GM21717 (cell line): ENCODE measurements around the gene DMGDH.

Source experiments
- ATAC-seq: cut with Tn5 transposase; IDR thresholded peaks from one replicate; pipeline ENCODE4 v1.9.1; 2021; ENCODE audit warnings: mild to moderate bottlenecking, moderate library complexity; ENCODE audit not compliant: unreplicated experiment

The DMGDH gene

DNA sequence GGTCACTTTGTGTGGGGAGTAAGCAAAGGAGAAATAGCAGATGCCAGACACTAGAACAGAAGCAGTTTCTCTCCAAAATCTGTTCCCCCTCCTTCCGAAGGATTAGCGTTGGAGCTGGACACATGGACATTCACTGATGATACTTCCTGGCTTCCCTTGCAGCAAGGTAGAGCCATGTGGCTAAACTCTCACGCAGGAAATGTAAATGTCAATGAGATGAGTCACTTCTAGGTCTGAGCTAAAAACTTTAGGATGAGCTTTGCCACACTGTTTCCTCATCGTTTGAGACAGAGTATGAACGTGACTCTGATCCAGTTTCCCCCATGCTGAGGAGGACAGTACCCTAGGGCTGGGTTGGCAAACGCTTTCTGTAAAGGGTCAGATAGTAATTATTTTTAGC is 5.2 kb upstream of the DMGDH start:
- no peak for ATAC-seq

DNA sequence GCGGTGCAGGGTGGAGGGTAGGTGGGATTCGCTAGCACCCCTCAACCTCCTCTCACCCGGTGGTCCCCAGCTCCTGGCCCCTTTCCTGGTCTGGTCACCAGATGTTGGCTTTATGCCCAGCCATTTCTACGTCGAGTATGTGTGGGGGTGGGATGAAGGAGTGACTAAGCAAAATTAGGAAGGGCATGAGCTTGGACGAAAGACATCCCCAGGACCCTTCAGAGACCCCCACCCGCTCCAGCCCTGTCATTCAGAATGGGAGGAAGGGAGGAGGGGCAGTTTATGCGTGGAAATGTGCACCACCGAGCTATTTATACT is 835 bp upstream of the DMGDH start:
- no peak for ATAC-seq

DNA sequence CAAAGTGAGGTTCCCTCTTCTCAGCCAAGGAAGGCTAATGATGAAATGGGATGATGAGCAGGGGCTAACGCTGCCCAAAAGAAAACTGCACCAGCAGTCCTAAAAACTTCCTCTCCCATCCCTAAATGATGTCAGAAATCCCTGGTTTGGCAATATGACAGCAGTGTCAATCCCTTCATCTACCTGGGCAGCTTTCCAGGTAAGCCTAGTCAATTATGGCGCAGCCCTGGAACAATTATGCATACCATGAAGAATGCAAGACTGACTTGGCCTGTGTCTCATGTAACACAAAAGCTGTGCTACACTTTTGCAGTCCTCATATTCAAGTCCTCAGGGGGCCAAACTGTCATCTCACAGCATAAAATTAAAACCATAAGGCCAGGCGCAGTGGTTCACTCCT is 7.0 kb downstream of the DMGDH start:
- ATAC-seq = no peak

DNA sequence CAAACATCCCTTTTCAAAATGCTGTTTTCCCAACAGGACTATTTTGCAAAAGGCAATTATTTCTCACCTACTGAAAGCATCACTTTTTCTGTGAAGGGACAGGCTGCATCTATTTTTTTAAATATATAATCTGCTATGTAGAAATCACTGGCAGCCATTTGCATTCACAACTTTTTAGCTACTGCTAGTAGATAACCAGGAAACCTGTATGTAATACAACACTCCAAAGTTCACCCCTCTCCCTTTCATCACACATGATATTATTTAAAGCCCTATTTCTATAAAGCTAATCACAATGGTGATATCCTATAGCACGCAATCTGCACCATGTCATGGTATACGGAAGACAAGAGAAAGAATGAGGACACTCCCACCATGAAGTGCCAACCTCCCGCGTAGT is 9.8 kb downstream of the DMGDH start:
- no peak for ATAC-seq

DNA sequence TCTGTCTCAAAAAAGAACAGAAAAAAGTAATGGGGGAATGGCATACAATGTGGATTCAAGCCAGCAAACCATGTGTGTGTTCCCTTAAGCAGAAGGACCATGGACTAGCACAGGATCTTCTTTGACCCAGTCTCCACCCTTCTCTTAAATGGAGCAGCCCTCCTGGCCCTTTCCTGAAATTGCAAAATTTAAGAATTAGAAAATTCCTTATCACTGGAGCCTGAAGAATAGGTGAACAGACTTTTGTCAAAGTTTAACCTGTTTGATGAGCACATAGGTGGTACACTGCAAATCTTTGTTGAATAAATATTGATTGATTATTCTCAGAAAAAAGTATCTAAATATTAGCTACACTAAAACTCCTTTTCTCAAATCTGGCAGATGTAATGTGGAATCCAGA is 12.6 kb downstream of the DMGDH start:
- ATAC-seq = no peak

DNA sequence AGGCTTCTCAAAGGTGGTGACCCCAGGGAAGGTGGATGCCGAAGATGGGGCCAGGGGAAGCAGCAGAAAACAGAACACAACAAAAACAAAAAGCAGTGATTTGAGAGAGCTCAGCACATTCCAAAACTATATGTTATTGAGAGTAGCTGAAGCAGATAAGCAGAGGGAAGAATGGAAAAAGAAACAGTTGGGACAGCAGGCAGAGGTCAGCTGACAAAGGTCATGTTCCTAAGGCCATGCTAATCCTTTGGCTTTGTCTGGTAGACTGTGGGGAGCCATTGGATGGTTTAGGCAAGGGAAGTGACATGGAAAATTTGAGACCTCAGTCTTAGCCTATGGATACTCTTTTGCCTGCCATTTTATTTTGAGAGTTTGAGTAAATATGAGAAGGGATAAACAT is 14.5 kb downstream of the DMGDH start:
- no peak for ATAC-seq

DNA sequence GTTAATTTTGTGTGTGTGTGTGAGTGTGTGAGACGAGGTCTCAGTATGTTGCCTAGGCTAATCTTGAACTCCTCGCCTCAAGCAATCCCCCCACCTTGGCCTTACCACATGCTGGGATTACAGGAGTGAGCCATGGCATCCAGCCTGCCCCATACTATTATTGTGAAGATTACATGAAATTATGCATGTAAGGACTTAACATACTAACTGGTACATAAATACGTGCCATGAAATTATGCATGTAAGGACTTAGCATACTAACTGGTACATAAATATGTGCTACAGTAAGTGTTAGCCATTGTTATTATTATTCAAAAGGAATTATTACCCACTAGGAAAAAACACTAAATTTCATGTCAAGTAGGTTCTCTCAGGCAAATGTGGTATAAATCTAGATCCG is 16.2 kb downstream of the DMGDH start:
- ATAC-seq = no peak

DNA sequence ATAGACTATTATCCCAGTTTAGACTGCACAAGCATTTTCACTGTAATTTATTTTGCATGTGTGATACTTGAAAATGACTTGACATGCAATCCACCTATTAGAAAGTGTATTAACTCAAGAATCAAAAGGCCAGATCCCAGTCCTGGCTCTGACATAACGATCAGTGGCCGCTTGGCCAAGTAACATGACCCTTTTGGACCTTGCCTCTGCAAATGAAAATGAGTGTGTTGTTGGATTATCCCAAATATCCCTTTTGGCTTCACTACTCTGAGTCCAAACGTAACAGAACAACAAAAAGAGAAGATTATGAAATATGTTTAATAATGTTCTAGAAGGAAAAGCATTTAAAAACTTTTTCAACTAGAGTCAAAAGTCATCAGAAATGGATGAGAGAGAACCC is 19.0 kb downstream of the DMGDH start:
- no peak for ATAC-seq

DNA sequence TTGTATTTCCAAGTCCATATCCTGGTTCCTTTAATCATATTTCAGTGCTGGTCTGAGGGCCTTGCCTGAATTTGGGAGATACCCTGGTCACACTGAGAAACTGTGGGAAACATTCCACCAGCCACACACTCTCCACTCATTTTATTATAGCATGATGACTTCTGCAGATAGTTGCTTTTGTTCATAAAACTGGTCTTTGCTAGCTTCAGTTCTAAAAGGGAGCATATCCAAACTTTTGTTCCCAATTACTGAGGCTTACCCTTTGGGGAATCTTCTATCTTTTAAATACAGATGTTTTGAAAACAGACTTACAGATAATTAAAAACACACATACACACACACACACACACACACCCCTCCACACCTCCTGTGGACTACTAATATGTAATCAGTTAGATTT is 21.0 kb downstream of the DMGDH start:
- ATAC-seq = no peak

DNA sequence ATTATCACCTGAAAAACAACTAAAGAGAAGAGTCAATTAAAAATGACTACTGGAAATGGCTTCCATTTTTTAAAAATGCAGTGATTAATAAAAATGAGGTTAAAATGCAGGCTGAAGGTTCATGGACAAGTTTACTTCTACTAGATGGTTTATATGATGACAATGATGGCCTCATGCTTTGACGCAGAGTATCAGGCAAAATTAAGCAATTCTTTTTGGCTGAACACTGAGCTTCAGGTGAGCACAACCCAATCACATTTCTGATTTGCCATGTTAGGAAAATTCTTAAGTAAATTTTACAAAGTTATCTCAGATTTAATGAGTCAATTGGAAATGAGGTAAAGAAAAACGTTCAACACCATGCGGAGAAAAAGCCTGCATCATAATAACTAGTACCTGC is 22.3 kb downstream of the DMGDH start:
- no peak for ATAC-seq

DNA sequence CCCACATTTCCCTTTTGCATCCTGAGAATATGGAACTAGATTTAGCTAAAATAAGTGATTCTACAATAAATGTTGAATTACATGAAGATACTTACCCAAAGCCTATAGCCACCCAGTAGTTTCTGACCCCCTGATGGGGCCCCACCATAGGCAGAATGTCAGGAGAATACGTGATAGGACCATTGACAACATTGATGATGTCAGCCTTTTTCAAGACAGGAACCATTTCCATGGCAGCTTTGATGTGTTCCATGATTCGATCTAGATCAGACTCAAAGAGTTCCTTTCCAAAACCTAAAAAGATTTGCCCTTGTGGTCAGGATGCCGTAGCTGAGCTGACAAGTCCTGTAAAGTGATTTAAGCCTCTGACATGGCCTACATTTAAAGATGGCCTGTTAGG is 27.3 kb downstream of the DMGDH start:
- ATAC-seq = no peak

DNA sequence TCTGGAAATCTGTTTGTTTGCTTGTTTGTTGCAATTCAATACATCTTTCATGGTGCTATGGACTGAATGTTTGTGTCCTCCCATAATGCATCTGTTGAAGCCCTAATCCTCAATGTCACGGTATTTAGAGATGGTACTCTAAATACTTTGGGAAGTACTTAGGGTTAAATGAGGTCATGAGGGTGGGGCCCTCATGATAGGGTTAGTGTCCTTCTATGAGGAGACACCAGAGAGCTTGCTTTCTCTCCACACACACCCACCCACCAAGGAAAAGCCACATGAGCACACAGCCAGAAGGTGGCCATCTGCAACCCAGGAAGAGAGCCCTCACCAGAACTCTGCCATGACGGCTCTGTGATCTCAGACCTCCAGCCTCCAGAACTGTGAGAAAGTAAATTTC is 32.7 kb downstream of the DMGDH start:
- ATAC-seq = no peak

DNA sequence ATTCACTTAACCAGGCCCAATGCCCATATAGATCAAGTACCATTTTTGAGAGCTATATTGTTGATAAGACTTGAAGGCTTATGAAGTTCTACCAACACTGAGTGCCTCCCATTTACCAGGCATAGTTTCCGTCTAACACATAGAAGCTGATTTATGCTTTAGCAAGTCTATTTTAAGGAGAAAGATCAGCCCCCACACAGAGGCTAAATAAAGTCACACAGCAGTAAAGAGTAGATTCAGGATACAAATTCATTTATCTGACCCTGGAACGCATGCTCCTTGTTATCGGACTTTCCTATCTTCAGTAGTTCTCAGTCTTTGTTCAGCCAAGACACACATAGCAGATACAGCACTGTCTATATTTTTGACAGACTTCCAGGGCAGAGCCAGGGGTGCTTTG is 34.2 kb downstream of the DMGDH start:
- no peak for ATAC-seq

DNA sequence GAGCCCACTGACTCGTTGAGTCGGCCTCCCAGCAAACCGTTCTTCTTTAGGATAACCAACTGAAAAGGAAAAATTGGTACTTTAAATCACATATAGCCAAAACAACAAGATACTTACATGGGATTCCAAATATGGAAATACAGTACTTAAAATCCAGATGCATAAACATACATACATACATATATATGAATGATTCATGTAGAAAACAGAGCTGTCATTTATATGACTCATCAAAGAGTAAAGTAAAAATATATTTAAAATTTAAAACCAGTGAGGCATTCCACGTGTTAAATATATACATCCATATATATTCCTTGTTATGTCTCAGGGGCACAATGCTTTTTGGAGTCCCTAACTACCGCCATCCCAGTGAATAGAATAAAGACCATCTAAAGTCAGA is 36.7 kb downstream of the DMGDH start:
- ATAC-seq = no peak

DNA sequence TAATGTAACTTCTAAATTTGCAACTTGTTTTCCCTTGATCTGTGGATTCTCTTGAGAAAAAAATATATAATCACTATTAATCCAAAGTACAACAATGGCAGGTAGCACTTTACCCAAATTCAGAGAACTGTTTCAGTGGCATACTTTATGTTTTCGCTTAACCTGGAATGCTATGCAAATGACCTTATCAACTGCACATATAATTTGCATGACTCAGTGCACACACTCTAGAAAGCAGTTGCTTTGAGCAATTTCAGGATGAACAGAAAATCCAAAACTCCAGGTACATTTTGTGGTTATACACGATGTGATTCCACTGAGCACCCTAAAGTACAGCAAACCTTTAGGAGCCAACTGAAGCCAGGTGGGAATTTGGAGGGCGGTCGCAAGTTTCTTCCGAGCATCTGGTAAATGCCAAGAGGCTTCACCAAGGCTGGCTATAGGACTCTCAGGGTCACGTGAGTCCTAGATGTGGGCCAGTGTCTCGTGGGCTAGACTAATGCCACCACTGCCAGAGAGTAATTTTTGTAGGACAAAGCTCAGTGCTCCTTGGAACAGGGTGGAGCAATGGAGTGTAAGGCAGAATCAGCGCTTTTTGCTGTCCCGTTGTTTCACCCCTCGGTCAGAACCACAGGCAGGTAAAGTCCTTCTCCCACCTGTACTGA is 37.3 kb downstream of the DMGDH start:
- ATAC-seq = no peak

DNA sequence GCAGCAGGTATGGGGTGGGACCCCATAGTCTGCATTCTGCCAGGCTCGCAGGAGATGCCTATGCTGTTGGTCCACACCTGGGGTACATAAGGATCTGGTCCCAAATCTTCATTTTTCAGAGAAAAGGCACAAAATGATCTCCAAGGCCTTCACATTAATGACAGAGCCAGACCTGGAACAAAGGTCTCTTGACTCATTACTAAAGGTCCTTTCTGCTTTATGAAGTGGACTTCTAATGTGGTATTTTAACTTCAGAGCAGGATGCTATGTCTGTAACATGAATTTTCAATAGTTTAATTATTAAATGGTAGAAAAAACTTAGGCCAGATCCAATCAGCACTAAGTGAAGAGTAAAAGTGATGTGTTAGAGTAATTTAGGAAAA is 38.0 kb downstream of the DMGDH start:
- ATAC-seq = no peak

DNA sequence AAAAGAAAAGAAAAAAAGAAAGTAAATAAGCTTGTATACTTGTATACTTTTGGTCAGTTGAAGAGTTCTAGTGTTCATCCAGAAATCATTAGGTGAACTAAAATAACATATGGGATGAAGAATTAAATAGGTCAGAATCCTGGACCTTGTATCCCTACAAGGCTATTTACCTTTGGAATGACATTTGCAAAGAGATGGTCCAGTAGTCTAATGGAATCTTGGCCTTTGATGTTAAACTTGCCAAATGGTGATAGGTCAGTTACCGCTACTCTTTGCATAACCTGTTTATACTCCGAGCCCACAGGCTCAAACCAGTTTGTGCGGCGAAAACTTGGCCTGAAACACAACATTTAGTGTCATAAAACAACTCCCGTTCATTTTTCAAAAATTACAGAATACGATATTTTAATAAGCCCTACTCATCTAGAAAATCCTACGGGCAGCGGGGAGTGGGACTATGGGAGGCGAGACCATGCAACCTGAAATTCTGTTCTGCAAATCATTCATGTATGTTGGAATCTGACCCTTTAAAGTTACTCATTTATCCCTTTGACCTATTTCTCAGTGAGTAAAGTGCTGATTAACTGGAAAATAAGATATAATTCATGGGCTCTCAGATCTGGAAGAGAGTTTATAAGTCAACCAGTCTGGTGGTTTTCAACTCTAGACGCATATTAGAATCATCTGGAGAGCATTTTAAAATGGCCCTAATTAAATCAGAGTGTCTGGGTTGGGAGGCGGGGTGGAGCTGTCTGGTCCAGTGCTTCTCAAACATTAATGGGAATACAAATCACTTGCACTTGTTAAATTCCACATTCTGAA is 38.6 kb downstream of the DMGDH start:
- ATAC-seq = no peak

DNA sequence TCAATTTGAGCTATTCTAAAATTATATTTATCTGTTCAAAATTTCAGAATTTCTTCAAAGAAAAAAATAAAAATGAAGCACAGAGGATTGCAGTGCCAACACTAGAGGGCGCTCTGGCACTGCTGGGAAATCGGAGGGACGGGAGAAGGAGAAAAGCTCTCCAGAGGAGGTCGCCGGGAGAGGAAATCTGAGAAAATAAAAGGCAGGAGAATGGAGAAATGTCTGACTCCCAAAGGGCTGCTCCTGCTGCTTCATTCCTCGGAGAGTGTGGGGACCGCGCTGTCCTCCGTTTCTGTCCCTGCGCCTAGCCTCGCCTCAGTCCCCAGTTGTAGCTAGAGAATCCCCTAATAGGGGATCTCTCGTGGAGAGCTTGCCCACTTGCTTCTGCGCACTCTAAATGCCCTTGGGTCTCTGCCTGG is 44.4 kb downstream of the DMGDH start:
- no peak for ATAC-seq

DNA sequence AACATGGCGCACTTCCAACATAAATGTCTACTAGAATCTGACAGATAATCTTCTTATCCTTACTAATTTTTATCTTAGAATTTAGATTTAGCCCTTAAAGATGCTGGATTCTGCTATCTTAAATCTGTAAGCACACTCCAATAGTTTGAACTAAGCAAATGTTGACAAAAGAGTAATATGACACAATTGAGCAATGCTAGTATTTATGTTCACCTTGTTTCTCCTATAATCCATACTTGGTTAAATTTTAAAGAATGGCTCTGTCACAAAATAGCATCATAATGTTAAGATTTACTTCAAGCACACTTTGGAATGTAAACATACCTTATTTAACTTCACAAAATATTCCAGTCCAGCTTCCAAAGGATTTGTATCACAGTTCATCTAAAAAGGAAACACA is 45.5 kb downstream of the DMGDH start:
- no peak for ATAC-seq

DNA sequence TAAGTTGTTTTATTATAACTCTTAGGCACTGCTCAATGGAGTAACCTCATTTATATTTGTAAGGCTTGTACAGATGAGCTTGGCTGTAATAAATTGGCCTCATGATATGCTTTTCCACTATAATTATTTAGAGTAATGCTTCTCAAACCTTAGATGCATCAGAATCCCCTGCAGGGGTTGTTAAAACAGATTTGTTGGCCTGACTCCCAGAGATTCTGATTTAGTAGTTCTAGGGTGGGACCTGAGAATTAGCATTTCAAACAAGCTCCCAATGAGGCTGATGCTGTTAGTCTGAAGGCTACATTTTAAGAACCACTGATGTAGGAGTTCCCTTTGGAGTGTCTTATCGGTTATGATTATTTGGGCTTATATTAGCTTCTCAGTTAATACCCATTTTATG is 46.1 kb downstream of the DMGDH start:
- no peak for ATAC-seq

DNA sequence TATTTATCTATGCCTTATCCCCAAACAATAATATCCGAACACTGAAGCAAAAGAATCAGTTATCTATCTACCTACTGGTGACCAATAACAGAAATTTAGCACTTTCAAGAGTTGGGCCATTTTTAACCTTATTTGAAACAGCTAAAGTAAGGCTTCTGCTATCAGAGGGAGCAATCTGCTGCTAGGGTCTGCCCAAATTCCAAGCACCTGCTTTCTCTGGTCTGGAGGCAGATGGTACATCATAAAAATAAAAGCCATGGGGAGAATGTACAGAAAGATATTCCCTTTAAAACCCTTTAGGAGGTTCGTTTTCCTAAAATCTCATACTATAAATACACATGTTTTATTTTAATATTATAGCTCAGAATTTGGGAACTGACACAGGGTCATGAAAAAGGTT is 46.7 kb downstream of the DMGDH start:
- no peak for ATAC-seq

DNA sequence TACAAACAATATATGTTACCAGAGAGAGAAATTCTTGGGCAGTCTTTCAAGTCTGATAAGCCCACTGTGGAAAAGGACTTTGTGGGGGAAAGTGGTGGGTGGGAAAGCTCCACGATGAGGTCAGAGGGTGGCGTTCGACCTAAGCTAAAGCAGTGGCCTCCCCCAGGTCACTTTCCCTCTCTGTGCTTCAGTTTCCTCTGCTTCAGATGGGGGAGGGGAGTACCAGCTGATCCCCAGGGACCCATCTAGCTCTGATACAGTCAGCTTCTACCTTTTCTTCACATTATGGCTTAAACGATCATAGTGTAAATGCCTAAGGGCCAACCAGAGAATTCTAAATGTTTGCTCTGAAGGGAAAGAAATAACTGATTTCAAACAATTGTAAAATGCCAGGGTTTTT is 47.7 kb downstream of the DMGDH start:
- no peak for ATAC-seq
